Astrocyte of the spinal cord (primary cell): ENCODE data around the gene MTMR12.

ENCODE experiments used
- DNase-seq: peaks from one replicate; pipeline ENCODE4 v3.0.0; 2011; ENCODE audit warnings: low read depth, low spot score
- H3K4me3 ChIP-seq: 2 replicates; pipeline ENCODE4 v1.5.1; 2011; ENCODE audit warnings: low read depth, mild to moderate bottlenecking, low read length, moderate library complexity
- in situ Hi-C: cut with HindIII; loops from 2 replicates; pipeline ENCODE4 v1.10.0; 2017; ENCODE audit warnings: low sequenced_read_pairs
- TF ChIP-seq, protein P1 (sequence below): IDR thresholded peaks from 2 replicates; pipeline ENCODE4 v1.5.1; 2012; ENCODE audit warnings: low read depth, mild to moderate bottlenecking, low read length, inconsistent platforms

MTMR12 gene

GRCh38 chr5:32277798-32278197 lies 34.9 kb downstream of the MTMR12 start:
- in situ Hi-C loops = no loop called here
- TF ChIP-seq, protein P1, sequence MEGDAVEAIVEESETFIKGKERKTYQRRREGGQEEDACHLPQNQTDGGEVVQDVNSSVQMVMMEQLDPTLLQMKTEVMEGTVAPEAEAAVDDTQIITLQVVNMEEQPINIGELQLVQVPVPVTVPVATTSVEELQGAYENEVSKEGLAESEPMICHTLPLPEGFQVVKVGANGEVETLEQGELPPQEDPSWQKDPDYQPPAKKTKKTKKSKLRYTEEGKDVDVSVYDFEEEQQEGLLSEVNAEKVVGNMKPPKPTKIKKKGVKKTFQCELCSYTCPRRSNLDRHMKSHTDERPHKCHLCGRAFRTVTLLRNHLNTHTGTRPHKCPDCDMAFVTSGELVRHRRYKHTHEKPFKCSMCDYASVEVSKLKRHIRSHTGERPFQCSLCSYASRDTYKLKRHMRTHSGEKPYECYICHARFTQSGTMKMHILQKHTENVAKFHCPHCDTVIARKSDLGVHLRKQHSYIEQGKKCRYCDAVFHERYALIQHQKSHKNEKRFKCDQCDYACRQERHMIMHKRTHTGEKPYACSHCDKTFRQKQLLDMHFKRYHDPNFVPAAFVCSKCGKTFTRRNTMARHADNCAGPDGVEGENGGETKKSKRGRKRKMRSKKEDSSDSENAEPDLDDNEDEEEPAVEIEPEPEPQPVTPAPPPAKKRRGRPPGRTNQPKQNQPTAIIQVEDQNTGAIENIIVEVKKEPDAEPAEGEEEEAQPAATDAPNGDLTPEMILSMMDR = no peak

DNA sequence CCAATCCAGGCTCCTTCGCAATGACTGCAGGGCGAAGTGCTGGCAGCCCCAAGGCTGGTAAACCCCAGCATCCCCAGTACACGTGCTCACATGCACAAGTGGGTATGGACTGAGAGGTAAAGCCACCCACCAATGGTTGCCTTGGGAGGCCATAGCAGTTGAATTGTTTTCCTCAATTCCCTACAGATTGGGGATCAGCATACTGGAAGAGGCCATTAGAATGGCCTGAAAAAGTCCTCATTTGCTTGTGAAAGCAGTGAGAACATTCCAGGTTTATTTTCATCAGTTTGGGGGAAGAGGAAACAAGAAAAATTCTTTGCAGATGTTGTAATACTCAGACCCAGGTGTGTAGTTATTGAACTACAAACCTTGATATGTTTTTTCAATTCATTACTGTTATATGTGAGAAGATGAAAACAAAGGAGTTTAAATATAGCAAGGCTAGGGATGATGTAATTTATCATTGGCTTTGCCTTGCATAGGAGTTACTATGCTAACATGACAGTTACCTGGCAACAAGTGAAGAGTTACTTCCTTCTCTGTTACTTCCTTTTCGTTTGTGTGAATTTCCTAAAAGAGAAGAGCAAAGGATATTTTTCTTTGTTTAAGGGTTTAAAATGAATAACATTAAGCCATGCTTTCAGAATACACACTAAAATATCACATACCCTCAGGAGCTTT lies 36.4 kb downstream of the MTMR12 start:
- H3K4me3 ChIP-seq = no peak overlapping the region
- in situ Hi-C loops = no loop called here
- TF ChIP-seq, protein P1 = no peak
- peak; percentile 51 for DNase-seq

More at GRCh38 chr5:32277798-32278197, 34.9 kb downstream of the MTMR12 start:
- H3K4me3 ChIP-seq = no peak overlapping the region
- DNase-seq = no peak

DNA sequence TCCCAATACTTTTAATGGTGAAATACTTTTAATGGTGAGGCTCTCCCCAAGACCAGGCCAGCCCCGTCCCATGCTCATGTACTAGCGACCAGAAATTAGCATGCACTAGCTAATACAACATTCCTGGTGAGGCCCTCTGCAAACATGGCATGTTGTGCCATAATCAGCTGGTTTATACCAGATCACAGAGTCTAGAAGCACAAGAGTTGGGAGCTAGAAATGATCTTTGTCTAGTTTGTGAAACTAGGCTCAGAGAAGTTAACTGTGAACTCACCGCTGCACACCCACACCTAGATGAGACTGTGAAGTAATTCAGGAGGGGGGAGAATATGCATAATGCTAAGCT lies 37.4 kb downstream of the MTMR12 start:
- in situ Hi-C loops = no loop called here
- no peak for DNase-seq
- TF ChIP-seq, protein P1 = no peak

GRCh38 chr5:32274548-32275395 lies 38.0 kb downstream of the MTMR12 start:
- in situ Hi-C loops = no loop called here
- H3K4me3 ChIP-seq = no peak overlapping the region
- TF ChIP-seq, protein P1 = no peak
- DNase-seq = peak; percentile 61

More for the DNA sequence above, 37.4 kb downstream of the MTMR12 start:
- no peak overlapping the region for H3K4me3 ChIP-seq

- peak; percentile 45 for DNase-seq
- TF ChIP-seq, protein P1 = no peak
- in situ Hi-C loops = no loop called here
Observed at GRCh38 chr5:32273821-32274220, 38.9 kb downstream of the MTMR12 start.

GRCh38 chr5:32272746-32273145 lies 40.0 kb downstream of the MTMR12 start:
- in situ Hi-C loops = no loop called here
- no peak for DNase-seq
- TF ChIP-seq, protein P1 = no peak
- no peak overlapping the region for H3K4me3 ChIP-seq

More at GRCh38 chr5:32273821-32274220, 38.9 kb downstream of the MTMR12 start:
- H3K4me3 ChIP-seq = no peak overlapping the region
